Endodermal cell (in vitro differentiated cells): ENCODE data around the gene BHLHA9. TPM values are rescaled to one million over a fixed set of nuclear protein-coding genes. Genes with fewer than 3 reads are reported as not detected.
A peak's percentile ranks its signal among the peaks of the same experiment; 100 is the strongest.

Experiments used
- DNase-seq: peaks from one replicate; pipeline ENCODE4 v3.0.0-alpha.2; 2017
- H3K27ac ChIP-seq: 2 replicates; pipeline ENCODE4 v1.5.1; 2013; ENCODE audit warnings: mild to moderate bottlenecking, low read depth, low read length, moderate library complexity
- H3K27me3 ChIP-seq: 2 replicates; pipeline ENCODE4 v1.6.1; 2013; ENCODE audit warnings: mild to moderate bottlenecking, low read length, moderate library complexity; ENCODE audit not compliant: insufficient read depth, control insufficient read depth, poor library complexity, severe bottlenecking
- H3K36me3 ChIP-seq: 2 replicates; pipeline ENCODE4 v1.7.0; 2013; ENCODE audit warnings: mild to moderate bottlenecking, low read length, moderate library complexity; ENCODE audit not compliant: control insufficient read depth, insufficient read depth
- H3K4me1 ChIP-seq: one replicate; pipeline ENCODE4 v1.7.0; 2013; ENCODE audit warnings: low read length; ENCODE audit not compliant: control insufficient read depth, insufficient read depth
- H3K4me3 ChIP-seq: 2 replicates; pipeline ENCODE4 v1.5.1; 2013; ENCODE audit warnings: mild to moderate bottlenecking, low read length, moderate library complexity
- H3K9ac ChIP-seq: 2 replicates; pipeline ENCODE4 v1.6.1; 2013; ENCODE audit warnings: mild to moderate bottlenecking, low read length, moderate library complexity; ENCODE audit not compliant: poor library complexity, severe bottlenecking; ENCODE audit errors: extremely low read depth
- H3K9me3 ChIP-seq: 2 replicates; pipeline ENCODE4 v1.6.1; 2013; ENCODE audit warnings: mild to moderate bottlenecking, low read length, moderate library complexity; ENCODE audit not compliant: control insufficient read depth
- H3K27ac Mint-ChIP-seq: 2 replicates; pipeline ENCODE4 v1.8.0; 2020; ENCODE audit warnings: mixed read lengths
- H3K27me3 Mint-ChIP-seq: 2 replicates; pipeline ENCODE4 v1.8.0; 2021; ENCODE audit warnings: mild to moderate bottlenecking, mixed read lengths; ENCODE audit not compliant: insufficient read depth
- H3K36me3 Mint-ChIP-seq: 2 replicates; pipeline ENCODE4 v1.8.0; 2020; ENCODE audit warnings: low read depth, mixed read lengths
- H3K4me1 Mint-ChIP-seq: 2 replicates; pipeline ENCODE4 v1.8.0; 2020; ENCODE audit warnings: mixed read lengths
- H3K4me3 Mint-ChIP-seq: 2 replicates; pipeline ENCODE4 v1.8.0; 2020; ENCODE audit warnings: mild to moderate bottlenecking, moderate library complexity, mixed read lengths
- H3K9me3 Mint-ChIP-seq: 2 replicates; pipeline ENCODE4 v1.8.0; 2020; ENCODE audit warnings: mild to moderate bottlenecking, mixed read lengths
- WGBS, 2 experiments: methylation state at CpG; one replicate each; pipeline versions ENCODE4 v1.1.5 to v1.1.7; 2013; ENCODE audit warnings: missing lambda C conversion rate in 2 of 2, mixed read lengths in 1 of 2; ENCODE audit not compliant: insufficient coverage in 1 of 2, insufficient read length in 1 of 2; 5-methylcytosine and 5-hydroxymethylcytosine counted together
- total RNA-seq, 2 donors: library from RNA; stranded (reverse); fragmentation: NEBNext Ultra II Directional in 1 of 2; extraction: Animal tissue kit (Norgen Biotek cat#: 25700) in 1 of 2; gene quantifications; 2 replicates in 1 of 2; 3 replicates in 1 of 2; pipeline ENCODE4 v1.2.1, GENCODE V29; 2021
- TF ChIP-seq, protein P1 (sequence below): fragments of 200-600 bp; sonication (generic); conservative IDR thresholded peaks from 2 replicates; pipeline ENCODE4 v1.5.0; 2021; ENCODE audit warnings: antibody characterized with exemption, mild to moderate bottlenecking

Gene BHLHA9
- total RNA-seq, 2 donors from 2014 or later = 0.62 TPM; not detected in 1

DNA sequence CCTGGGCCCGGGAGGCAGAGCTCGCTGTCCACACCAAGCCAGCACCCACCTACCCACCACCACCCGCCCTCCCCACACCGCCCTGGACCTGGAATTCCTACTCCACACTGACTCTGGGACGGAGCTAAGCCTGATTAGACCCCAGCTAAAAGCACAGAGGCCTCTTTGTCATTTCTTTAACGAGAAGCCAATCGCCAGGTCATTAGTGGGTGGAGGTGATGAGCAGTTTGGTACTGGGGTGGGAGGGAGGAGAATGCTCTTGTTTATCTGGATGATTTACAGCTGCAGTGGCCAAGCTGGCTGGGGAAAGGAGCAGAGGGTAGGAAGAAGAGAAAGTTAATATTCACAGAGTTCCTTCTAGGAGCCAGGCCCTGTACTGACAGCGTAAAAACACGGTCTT is 6.0 kb upstream of the BHLHA9 start:
- Histone ChIP-seq H3K27ac (no peak overlapping the region), H3K9me3 (no peaks in the 10 kb centered on the region), H3K36me3 (no peaks in the 10 kb centered on the region), H3K9ac (no peak overlapping the region), H3K4me3 (no peak overlapping the region), H3K27me3 (peaks cover 18% of the 10 kb centered on the region), H3K4me1 (no peaks in the 10 kb centered on the region)
- no peaks in the 10 kb centered on the region for H3K36me3 Mint-ChIP-seq
- H3K27ac Mint-ChIP-seq = no peak overlapping the region
- H3K4me1 Mint-ChIP-seq = peaks cover 5% of the 10 kb centered on the region
- H3K4me3 Mint-ChIP-seq = no peak overlapping the region
- H3K9me3 Mint-ChIP-seq = no peaks in the 10 kb centered on the region
- peaks cover 31% of the 10 kb centered on the region for H3K27me3 Mint-ChIP-seq
- DNase-seq = peak; percentile 63
- 82 to 87% methylated on average over 3 to 9 of the region's 9 CpGs for WGBS, 2 experiments
- TF ChIP-seq, protein P1, sequence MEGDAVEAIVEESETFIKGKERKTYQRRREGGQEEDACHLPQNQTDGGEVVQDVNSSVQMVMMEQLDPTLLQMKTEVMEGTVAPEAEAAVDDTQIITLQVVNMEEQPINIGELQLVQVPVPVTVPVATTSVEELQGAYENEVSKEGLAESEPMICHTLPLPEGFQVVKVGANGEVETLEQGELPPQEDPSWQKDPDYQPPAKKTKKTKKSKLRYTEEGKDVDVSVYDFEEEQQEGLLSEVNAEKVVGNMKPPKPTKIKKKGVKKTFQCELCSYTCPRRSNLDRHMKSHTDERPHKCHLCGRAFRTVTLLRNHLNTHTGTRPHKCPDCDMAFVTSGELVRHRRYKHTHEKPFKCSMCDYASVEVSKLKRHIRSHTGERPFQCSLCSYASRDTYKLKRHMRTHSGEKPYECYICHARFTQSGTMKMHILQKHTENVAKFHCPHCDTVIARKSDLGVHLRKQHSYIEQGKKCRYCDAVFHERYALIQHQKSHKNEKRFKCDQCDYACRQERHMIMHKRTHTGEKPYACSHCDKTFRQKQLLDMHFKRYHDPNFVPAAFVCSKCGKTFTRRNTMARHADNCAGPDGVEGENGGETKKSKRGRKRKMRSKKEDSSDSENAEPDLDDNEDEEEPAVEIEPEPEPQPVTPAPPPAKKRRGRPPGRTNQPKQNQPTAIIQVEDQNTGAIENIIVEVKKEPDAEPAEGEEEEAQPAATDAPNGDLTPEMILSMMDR = no peak

DNA sequence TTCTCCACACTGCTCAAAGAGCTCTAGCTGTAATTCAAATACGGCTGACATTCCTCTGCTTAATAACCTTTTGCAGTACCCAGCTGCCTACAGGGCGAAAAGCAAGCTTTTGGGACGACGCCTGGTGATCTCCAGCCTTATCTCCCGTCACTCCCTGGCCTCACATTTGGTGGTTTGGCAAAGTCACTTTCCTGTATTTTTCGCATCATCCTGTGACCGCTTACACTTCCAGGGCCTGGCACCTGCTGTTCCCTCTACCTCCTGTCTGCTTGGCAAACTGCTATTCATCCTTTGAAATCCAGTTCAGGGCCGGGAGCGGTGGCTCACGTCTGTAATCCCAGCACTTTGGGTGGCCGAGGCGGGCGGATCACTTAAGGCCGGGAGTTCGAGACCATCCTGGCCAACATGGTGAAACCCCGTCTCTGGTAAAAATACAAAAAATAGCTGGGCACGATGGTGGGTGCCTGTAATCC is 2.7 kb upstream of the BHLHA9 start:
- peak overlapping the region; percentile 81 for H3K4me3 Mint-ChIP-seq
- peaks cover 30% of the 10 kb centered on the region for H3K27me3 Mint-ChIP-seq
- H3K36me3 Mint-ChIP-seq = no peaks in the 10 kb centered on the region
- TF ChIP-seq, protein P1 = no peak
- peaks cover 3% of the 10 kb centered on the region for H3K4me1 Mint-ChIP-seq
- Histone ChIP-seq H3K9ac (peak overlapping the region; percentile 22), H3K27ac (no peak overlapping the region), H3K4me1 (no peaks in the 10 kb centered on the region), H3K9me3 (no peaks in the 10 kb centered on the region), H3K4me3 (peak overlapping the region; percentile 87), H3K27me3 (no peaks in the 10 kb centered on the region), H3K36me3 (no peaks in the 10 kb centered on the region)
- WGBS, 2 experiments = 50 to 61% methylated on average over 16 to 17 of the region's 17 CpGs
- H3K9me3 Mint-ChIP-seq = no peaks in the 10 kb centered on the region
- H3K27ac Mint-ChIP-seq = peak overlapping the region; percentile 75
- DNase-seq = peak; percentile 64

DNA sequence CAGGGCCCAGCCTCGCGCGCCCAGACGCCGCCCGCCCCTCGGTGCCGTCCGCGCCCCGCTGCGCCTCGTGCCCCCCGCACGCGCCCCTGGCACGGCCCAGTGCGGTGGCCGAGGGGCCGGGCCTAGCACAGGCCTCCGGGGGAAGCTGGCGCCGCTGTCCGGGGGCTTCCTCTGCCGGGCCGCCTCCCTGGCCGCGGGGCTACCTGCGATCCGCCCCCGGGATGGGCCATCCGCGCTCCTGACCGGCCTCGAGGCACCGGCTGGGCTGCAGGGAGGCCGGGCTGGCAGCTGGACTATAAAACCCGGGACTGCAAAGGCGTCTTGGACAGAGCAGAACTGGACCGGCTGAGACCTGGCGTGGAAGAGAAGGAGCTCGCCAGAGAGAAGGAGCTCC is 783 bp downstream of the BHLHA9 start:
- Mint-ChIP-seq H3K9me3 (no peaks in the 10 kb centered on the region), H3K4me3 (no peak overlapping the region), H3K27me3 (peaks cover 48% of the 10 kb centered on the region), H3K4me1 (peaks cover under 1% of the 10 kb centered on the region), H3K36me3 (no peaks in the 10 kb centered on the region), H3K27ac (no peak overlapping the region)
- H3K9ac ChIP-seq = no peak overlapping the region
- TF ChIP-seq, protein P1 = no peak
- H3K27ac ChIP-seq = no peak overlapping the region
- H3K9me3 ChIP-seq = no peaks in the 10 kb centered on the region
- DNase-seq = peak; percentile 76
- 92 to 94% methylated on average over 24 to 42 of the region's 42 CpGs for WGBS, 2 experiments
- no peaks in the 10 kb centered on the region for H3K36me3 ChIP-seq
- no peaks in the 10 kb centered on the region for H3K27me3 ChIP-seq
- no peak overlapping the region for H3K4me3 ChIP-seq
- no peaks in the 10 kb centered on the region for H3K4me1 ChIP-seq
